ENCODE measurements around the gene AP2S1.

DNA sequence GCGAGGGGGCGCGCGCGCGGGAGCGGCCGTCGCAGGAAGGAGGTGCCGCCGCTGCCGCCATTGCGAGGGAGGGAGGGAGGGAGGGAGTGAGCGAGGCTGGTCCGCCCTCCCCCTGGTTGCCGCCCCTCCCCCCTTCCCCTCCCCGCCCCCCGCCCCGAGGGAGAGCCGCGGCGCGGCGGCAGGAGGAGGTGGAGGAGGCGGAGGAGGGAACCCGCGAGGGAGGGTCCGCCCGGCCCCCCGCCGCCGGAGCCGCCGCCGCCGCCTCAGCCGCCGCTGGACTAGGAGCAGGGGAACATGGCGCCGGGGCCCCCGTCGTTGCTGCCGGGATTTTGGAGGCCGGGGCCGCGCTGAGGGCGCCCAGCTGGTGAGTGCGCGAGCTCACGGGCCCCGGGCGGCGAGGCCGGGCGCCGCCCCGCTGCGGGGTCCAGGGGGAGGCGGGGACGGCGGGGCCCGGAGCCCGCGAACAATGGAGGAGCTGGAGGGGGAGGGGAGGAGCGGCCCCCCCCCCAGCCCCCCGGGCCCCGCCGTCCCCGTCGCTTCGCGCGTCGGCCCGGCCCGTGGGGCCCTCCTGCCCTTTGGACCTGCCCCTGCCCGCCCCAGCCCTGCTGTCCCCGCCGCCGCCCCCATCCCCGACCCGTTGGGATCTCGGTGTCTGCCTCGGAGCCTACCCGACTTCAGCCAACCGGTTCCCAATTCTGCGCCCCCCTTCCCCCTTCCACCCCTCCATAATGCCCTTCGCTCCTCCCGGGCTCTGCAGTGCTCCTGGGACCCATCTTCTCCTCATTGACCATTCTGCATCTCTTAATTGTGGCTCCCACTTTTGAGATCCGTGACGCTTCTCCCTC lies 10.4 kb upstream of the AP2S1 start, which contains the start of gene ARHGAP35:
- TF ChIP-seq, protein P1, sequence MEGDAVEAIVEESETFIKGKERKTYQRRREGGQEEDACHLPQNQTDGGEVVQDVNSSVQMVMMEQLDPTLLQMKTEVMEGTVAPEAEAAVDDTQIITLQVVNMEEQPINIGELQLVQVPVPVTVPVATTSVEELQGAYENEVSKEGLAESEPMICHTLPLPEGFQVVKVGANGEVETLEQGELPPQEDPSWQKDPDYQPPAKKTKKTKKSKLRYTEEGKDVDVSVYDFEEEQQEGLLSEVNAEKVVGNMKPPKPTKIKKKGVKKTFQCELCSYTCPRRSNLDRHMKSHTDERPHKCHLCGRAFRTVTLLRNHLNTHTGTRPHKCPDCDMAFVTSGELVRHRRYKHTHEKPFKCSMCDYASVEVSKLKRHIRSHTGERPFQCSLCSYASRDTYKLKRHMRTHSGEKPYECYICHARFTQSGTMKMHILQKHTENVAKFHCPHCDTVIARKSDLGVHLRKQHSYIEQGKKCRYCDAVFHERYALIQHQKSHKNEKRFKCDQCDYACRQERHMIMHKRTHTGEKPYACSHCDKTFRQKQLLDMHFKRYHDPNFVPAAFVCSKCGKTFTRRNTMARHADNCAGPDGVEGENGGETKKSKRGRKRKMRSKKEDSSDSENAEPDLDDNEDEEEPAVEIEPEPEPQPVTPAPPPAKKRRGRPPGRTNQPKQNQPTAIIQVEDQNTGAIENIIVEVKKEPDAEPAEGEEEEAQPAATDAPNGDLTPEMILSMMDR (IDR thresholded peaks at IDR 0.05) = no peak
- TF ChIP-seq POLR2A (IDR thresholded peaks at IDR 0.05) = peak in 1 of 2 donors; percentile 37
